ENCODE results near the gene GCFC2. TPM values are rescaled to one million over a fixed set of nuclear protein-coding genes. Genes with fewer than 3 reads are reported as not detected.
A peak's percentile ranks its signal among the peaks of the same experiment; 100 is the strongest.

GCFC2 gene
- total and polyA plus RNA-seq, 2 donors from 2014 or later, result 26.7 to 27.3 TPM

GRCh38 chr2:75654012-75654411, 56.7 kb downstream of the GCFC2 start:
- TF ChIP-seq CTCF (IDR thresholded peaks at IDR 0.05; ENCODE audit: borderline replicate concordance, extremely low read depth, insufficient read depth), result no peak
- DNase-seq (no peak), FAIRE-seq (no peak)

GRCh38 chr2:75647771-75648170, 62.9 kb downstream of the GCFC2 start:
- H3K27ac ChIP-seq (ENCODE audit: low read depth in 2 of 2, low read length in 2 of 2), result no peak overlapping the region
- no peaks in the 10 kb centered on the region for H3K9me3 ChIP-seq (ENCODE audit: control insufficient read depth in 2 of 3, insufficient read depth in 1 of 3, low read length in 3 of 3)
- peak overlapping the region in 1 of 3 donors; percentile 91 for H3K9ac ChIP-seq (ENCODE audit: low read length in 3 of 3)
- FAIRE-seq, result no peak
- peak overlapping the region in 2 of 3 donors; percentile 82 to 88 for H3K4me3 ChIP-seq (ENCODE audit: low read length in 3 of 3)
- H3K4me1 ChIP-seq (ENCODE audit: control insufficient read depth in 2 of 3, insufficient read depth in 2 of 3, low read depth in 1 of 3, low read length in 3 of 3), result peaks cover 0 to 8% (median 0%) of the 10 kb centered on the region in 3 donors
- no peak for DNase-seq
- no peak for TF ChIP-seq CTCF (IDR thresholded peaks at IDR 0.05; ENCODE audit: borderline replicate concordance, extremely low read depth, insufficient read depth)
- H3K27me3 ChIP-seq (ENCODE audit: control insufficient read depth, insufficient read depth, low read length), result no peaks in the 10 kb centered on the region
- intact Hi-C loops (cut with DNase I), result no loop called here
- peaks cover 7 to 16% (median 16%) of the 10 kb centered on the region in 3 donors for H3K36me3 ChIP-seq (ENCODE audit: control insufficient read depth in 2 of 3, insufficient read depth in 3 of 3, low read length in 3 of 3)

More at GRCh38 chr2:75654012-75654411, 56.7 kb downstream of the GCFC2 start:
- Histone ChIP-seq H3K36me3 (ENCODE audit: control insufficient read depth in 2 of 3, insufficient read depth in 3 of 3, low read length in 3 of 3) (peaks cover 26 to 39% (median 34%) of the 10 kb centered on the region in 3 donors), H3K9ac (ENCODE audit: low read length in 3 of 3) (no peak overlapping the region), H3K27ac (ENCODE audit: low read depth in 2 of 2, low read length in 2 of 2) (no peak overlapping the region), H3K4me1 (ENCODE audit: control insufficient read depth in 2 of 3, insufficient read depth in 2 of 3, low read depth in 1 of 3, low read length in 3 of 3) (no peaks in the 10 kb centered on the region), H3K27me3 (ENCODE audit: control insufficient read depth, insufficient read depth, low read length) (no peaks in the 10 kb centered on the region), H3K9me3 (ENCODE audit: control insufficient read depth in 2 of 3, insufficient read depth in 1 of 3, low read length in 3 of 3) (no peaks in the 10 kb centered on the region), H3K4me3 (ENCODE audit: low read length in 3 of 3) (no peak overlapping the region)
- intact Hi-C loops (cut with DNase I), result no loop called here

- H3K9ac ChIP-seq (ENCODE audit: low read length in 3 of 3), result peak within 1 kb of the TSS; percentile 76 to 91 (median 80)
- H3K4me1 ChIP-seq (ENCODE audit: control insufficient read depth in 2 of 3, insufficient read depth in 2 of 3, low read depth in 1 of 3, low read length in 3 of 3), result peaks cover 0 to 8% (median 0%) of the 10 kb centered on the region in 3 donors
- peak; percentile 88 to 97 (median 92) for DNase-seq
- H3K27me3 ChIP-seq (ENCODE audit: control insufficient read depth, insufficient read depth, low read length), result no peaks in the 10 kb centered on the region
- no peak for TF ChIP-seq CTCF (IDR thresholded peaks at IDR 0.05; ENCODE audit: borderline replicate concordance, extremely low read depth, insufficient read depth)
- peaks cover 2 to 11% (median 11%) of the 10 kb centered on the region in 3 donors for H3K36me3 ChIP-seq (ENCODE audit: control insufficient read depth in 2 of 3, insufficient read depth in 3 of 3, low read length in 3 of 3)
- peak within 1 kb of the TSS; percentile 80 to 88 (median 82) for H3K4me3 ChIP-seq (ENCODE audit: low read length in 3 of 3)
- H3K27ac ChIP-seq (ENCODE audit: low read depth in 2 of 2, low read length in 2 of 2), result peak within 1 kb of the TSS; percentile 71 to 81
- FAIRE-seq, result no peak
- intact Hi-C loops (cut with DNase I), result no loop called here
- H3K9me3 ChIP-seq (ENCODE audit: control insufficient read depth in 2 of 3, insufficient read depth in 1 of 3, low read length in 3 of 3), result no peaks in the 10 kb centered on the region
Measured at GRCh38 chr2:75646583-75647425, 63.9 kb downstream of the GCFC2 start, which contains the start of gene MRPL19. MRPL19 (plus strand) TSS chr2:75646783; CDS start chr2:75646808, 25 bp downstream.

Data from kidney (tissue), 14 donors.